Measurements from ENCODE around the gene TNNI2.

DNA sequence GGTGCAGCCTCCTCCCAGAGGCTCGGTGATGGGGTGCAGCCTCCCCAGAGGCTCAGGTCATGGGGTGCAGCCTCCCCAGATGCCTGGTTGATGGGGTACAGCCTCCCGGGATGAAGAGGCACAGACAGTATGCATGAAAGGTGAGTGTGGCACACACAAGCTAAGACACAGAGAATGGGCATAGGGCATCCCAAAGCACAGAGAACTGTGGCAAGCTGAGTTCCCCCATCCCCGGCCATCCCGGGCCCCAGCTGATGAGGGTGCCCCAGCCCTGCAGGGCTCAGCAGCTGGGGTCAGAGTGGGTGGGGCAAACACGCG is 8.8 kb upstream of the TNNI2 start:
- TF ChIP-seq, protein P1, sequence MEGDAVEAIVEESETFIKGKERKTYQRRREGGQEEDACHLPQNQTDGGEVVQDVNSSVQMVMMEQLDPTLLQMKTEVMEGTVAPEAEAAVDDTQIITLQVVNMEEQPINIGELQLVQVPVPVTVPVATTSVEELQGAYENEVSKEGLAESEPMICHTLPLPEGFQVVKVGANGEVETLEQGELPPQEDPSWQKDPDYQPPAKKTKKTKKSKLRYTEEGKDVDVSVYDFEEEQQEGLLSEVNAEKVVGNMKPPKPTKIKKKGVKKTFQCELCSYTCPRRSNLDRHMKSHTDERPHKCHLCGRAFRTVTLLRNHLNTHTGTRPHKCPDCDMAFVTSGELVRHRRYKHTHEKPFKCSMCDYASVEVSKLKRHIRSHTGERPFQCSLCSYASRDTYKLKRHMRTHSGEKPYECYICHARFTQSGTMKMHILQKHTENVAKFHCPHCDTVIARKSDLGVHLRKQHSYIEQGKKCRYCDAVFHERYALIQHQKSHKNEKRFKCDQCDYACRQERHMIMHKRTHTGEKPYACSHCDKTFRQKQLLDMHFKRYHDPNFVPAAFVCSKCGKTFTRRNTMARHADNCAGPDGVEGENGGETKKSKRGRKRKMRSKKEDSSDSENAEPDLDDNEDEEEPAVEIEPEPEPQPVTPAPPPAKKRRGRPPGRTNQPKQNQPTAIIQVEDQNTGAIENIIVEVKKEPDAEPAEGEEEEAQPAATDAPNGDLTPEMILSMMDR (conservative IDR thresholded peaks at IDR 0.05; ENCODE audit: low read length), result no peak
- no peak for TF ChIP-seq EZH2phosphoT487 (IDR thresholded peaks at IDR 0.05; ENCODE audit: borderline replicate concordance, low read depth, low read length)

Data from OCI-LY7 (cell line).